Measurements from ENCODE around the gene TMEM247. TPM values are rescaled to one million over a fixed set of nuclear protein-coding genes. Genes with fewer than 3 reads are reported as not detected.

Gene TMEM247
- total RNA-seq, 1 donor from 2014 or later, result not detected

- H3K9me3 Mint-ChIP-seq, result no peaks in the 10 kb centered on the region
- CTCF ChIA-PET, result no interaction called here
- H3K4me1 Mint-ChIP-seq, result peaks cover 8% of the 10 kb centered on the region
- POLR2A ChIA-PET, result no interaction called here
- TF ChIP-seq CTCF (IDR thresholded peaks at IDR 0.05), result no peak
- no peak overlapping the region for H3K4me3 Mint-ChIP-seq
- ATAC-seq (ENCODE audit: low read depth) (no peak), DNase-seq (no peak)
- H3K36me3 Mint-ChIP-seq (ENCODE audit: low read depth), result no peaks in the 10 kb centered on the region
- intact Hi-C loops (cut with micrococcal nuclease), result no loop called here
- H3K27me3 Mint-ChIP-seq, result peaks cover 2% of the 10 kb centered on the region
- no peak overlapping the region for H3K27ac Mint-ChIP-seq
These were observed 22.6 kb upstream of the TMEM247 start for GRCh38 chr2:46456789-46457188.

- ChIA-PET POLR2A (no interaction called here), CTCF (interaction anchor here (1.0 to 1.2 kb wide), 3 partner anchors 143 to 192 kb away, joined by 3 to 4 read pairs (median 4); no protein-coding TSS in a partner anchor)
- no peak overlapping the region for H3K27ac Mint-ChIP-seq
- H3K36me3 Mint-ChIP-seq (ENCODE audit: low read depth), result no peaks in the 10 kb centered on the region
- no peak for TF ChIP-seq CTCF (IDR thresholded peaks at IDR 0.05)
- H3K4me3 Mint-ChIP-seq, result no peak overlapping the region
- intact Hi-C loops (cut with micrococcal nuclease), result no loop called here
- H3K4me1 Mint-ChIP-seq, result peaks cover 16% of the 10 kb centered on the region
- no peak for ATAC-seq (ENCODE audit: low read depth)
- peaks cover 2% of the 10 kb centered on the region for H3K27me3 Mint-ChIP-seq
- H3K9me3 Mint-ChIP-seq, result no peaks in the 10 kb centered on the region
- DNase-seq, result no peak
These were observed 20.4 kb upstream of the TMEM247 start for GRCh38 chr2:46458763-46459500.

- no peak for ATAC-seq (ENCODE audit: low read depth)
- no peaks in the 10 kb centered on the region for H3K9me3 Mint-ChIP-seq
- CTCF ChIA-PET, result interaction anchor here (1.0 to 1.2 kb wide), 4 partner anchors 11 to 191 kb away, joined by 3 to 4 read pairs (median 4); no protein-coding TSS in a partner anchor
- no peaks in the 10 kb centered on the region for H3K27me3 Mint-ChIP-seq
- no peak overlapping the region for H3K27ac Mint-ChIP-seq
- H3K36me3 Mint-ChIP-seq (ENCODE audit: low read depth), result no peaks in the 10 kb centered on the region
- DNase-seq, result no peak
- peaks cover 21% of the 10 kb centered on the region for H3K4me1 Mint-ChIP-seq
- intact Hi-C loops (cut with micrococcal nuclease), result loop anchor here (2.0 kb wide), 1 partner anchor 817 kb away; no protein-coding TSS in a partner anchor
- H3K4me3 Mint-ChIP-seq, result no peak overlapping the region
- POLR2A ChIA-PET, result no interaction called here
- TF ChIP-seq CTCF (IDR thresholded peaks at IDR 0.05), result no peak
These were observed 19.7 kb upstream of the TMEM247 start for GRCh38 chr2:46459694-46460093.

GRCh38 chr2:46460241-46460921, 19.0 kb upstream of the TMEM247 start:
- ATAC-seq (ENCODE audit: low read depth) (no peak), DNase-seq (no peak)
- Mint-ChIP-seq H3K36me3 (ENCODE audit: low read depth) (no peaks in the 10 kb centered on the region), H3K27ac (no peak overlapping the region), H3K4me1 (peaks cover 21% of the 10 kb centered on the region), H3K4me3 (no peak overlapping the region), H3K9me3 (no peaks in the 10 kb centered on the region), H3K27me3 (no peaks in the 10 kb centered on the region)
- POLR2A ChIA-PET, result interaction anchor here (0.5 to 0.6 kb wide), 2 partner anchors 110 to 808 kb away, joined by 3 to 4 read pairs; no protein-coding TSS in a partner anchor
- no peak for TF ChIP-seq CTCF (IDR thresholded peaks at IDR 0.05)
- intact Hi-C loops (cut with micrococcal nuclease), result loop anchor here (2.0 kb wide), 1 partner anchor 818 kb away; no protein-coding TSS in a partner anchor
- CTCF ChIA-PET, result interaction anchor here (0.6 to 1.1 kb wide), 3 partner anchors 11 to 397 kb away, joined by 3 to 10 read pairs (median 3); no protein-coding TSS in a partner anchor

Data from activated B cell treated with CpG ODN at 0.5 μM for 24 hours (primary cell).